Naive thymus-derived CD8-positive, alpha-beta T cell (primary cell): Measurements from ENCODE around the gene ZNF813. TPM values are rescaled to one million over a fixed set of nuclear protein-coding genes. Genes with fewer than 3 reads are reported as not detected.

Experiments
- polyA plus RNA-seq, 3 donors: library from polyadenylated mRNA; unstranded; fragments of 300-500 nt; fragmentation: Illumina TruSeq; gene quantifications; one replicate each; pipeline ENCODE4 v1.2.3, GENCODE V29; 2021
- total RNA-seq, 8 experiments: library from RNA in 2 of 8; stranded (reverse) in 2 of 8; gene quantifications; one replicate each; pipeline ENCODE4 v1.2.3 and lab custom pipeline; 2021 to 2026

ZNF813 gene
- total and polyA plus RNA-seq, 5 experiments from 2014 or later: 4.8 to 11.0 (median 6.9) TPM

Other genes starting within 250 kb of the ZNF813 start
- gene ZNF677, start 212.9 kb upstream of the ZNF813 start, total RNA-seq: 10 to 100 TPM; 38.5 to 39.1 TPM
- 10 to 100 TPM; 18.1 to 31.2 (median 28.4) TPM for gene ZNF677, start 212.9 kb upstream of the ZNF813 start, polyA plus RNA-seq
- gene VN1R2, start 209.4 kb upstream of the ZNF813 start, total RNA-seq: under 1 TPM in 1 of 2 experiments, not detected in 1; 0.29 TPM
- not detected for gene VN1R2, start 209.4 kb upstream of the ZNF813 start, polyA plus RNA-seq
- gene VN1R4, start 200.0 kb upstream of the ZNF813 start, total RNA-seq: not detected
- gene VN1R4, start 200.0 kb upstream of the ZNF813 start, polyA plus RNA-seq: not detected
- gene ZNF845, start 134.0 kb upstream of the ZNF813 start, total RNA-seq: 10 to 100 TPM; 11.8 to 13.1 TPM
- gene ZNF845, start 134.0 kb upstream of the ZNF813 start, polyA plus RNA-seq: 10 to 100 TPM in 1 of 3 donors, 1 to 10 TPM in 2; 3.2 to 11.7 (median 8.3) TPM
- 10 to 100 TPM; 36.3 to 37.7 TPM for gene ZNF525, start 102.0 kb upstream of the ZNF813 start, total RNA-seq
- gene ZNF525, start 102.0 kb upstream of the ZNF813 start, polyA plus RNA-seq: 10 to 100 TPM in 1 of 3 donors, 1 to 10 TPM in 2; 9.4 to 17.1 (median 9.6) TPM
- 10 to 100 TPM; 17.2 to 18.4 TPM for gene ZNF765, start 72.6 kb upstream of the ZNF813 start, total RNA-seq
- 1 to 10 TPM; 6.4 to 7.9 (median 7.0) TPM for gene ZNF765, start 72.6 kb upstream of the ZNF813 start, polyA plus RNA-seq
- gene ZNF761, start 35.7 kb upstream of the ZNF813 start, total RNA-seq: 10 to 100 TPM; 17.9 to 19.1 TPM
- gene ZNF761, start 35.7 kb upstream of the ZNF813 start, polyA plus RNA-seq: 10 to 100 TPM in 2 of 3 donors, 1 to 10 TPM in 1; 7.9 to 11.0 (median 10.1) TPM
- 10 to 100 TPM; 52.4 to 60.9 TPM for gene ZNF331, start 70.4 kb downstream of the ZNF813 start, total RNA-seq
- 10 to 100 TPM; 31.1 to 35.2 (median 31.2) TPM for gene ZNF331, start 70.4 kb downstream of the ZNF813 start, polyA plus RNA-seq
- gene DPRX, start 164.3 kb downstream of the ZNF813 start, total RNA-seq: not detected
- gene DPRX, start 164.3 kb downstream of the ZNF813 start, polyA plus RNA-seq: not detected